AG10803 (cell line): ENCODE data around the gene WDR59.
"Not testable (repeated sequence)": the region's sequence is repeated elsewhere in the genome, so short reads cannot be mapped to it uniquely, and the experiment has no call there.

ENCODE experiments used
- DNase-seq: peaks from one replicate; pipeline ENCODE4 v3.0.0; 2010; ENCODE audit warnings: low read depth
- H3K4me3 ChIP-seq: 2 replicates; pipeline ENCODE4 v1.5.1; 2011; ENCODE audit warnings: mild to moderate bottlenecking, low read length, control low read depth
- CTCF ChIP-seq: conservative IDR thresholded peaks from 2 replicates; pipeline ENCODE4 v1.5.1; 2011; ENCODE audit warnings: mild to moderate bottlenecking, low read length, control low read depth, inconsistent platforms

WDR59 gene

GRCh38 chr16:75026892-75027391 lies 42.0 kb upstream of the WDR59 start:
- no peak for DNase-seq
- H3K4me3 ChIP-seq: no peak overlapping the region
- no peak for TF ChIP-seq CTCF

GRCh38 chr16:75026239-75026891 lies 41.4 kb upstream of the WDR59 start:
- peak; percentile 81 for DNase-seq

GRCh38 chr16:75025761-75026160 lies 40.8 kb upstream of the WDR59 start:
- no peak for TF ChIP-seq CTCF
- DNase-seq: no peak
- H3K4me3 ChIP-seq: no peak overlapping the region

More at GRCh38 chr16:75026239-75026891, 41.4 kb upstream of the WDR59 start:
- H3K4me3 ChIP-seq: not testable (repeated sequence)

- H3K4me3 ChIP-seq: no peak overlapping the region
- no peak for TF ChIP-seq CTCF
- no peak for DNase-seq
Observed at GRCh38 chr16:75024594-75024993, 39.7 kb upstream of the WDR59 start.

GRCh38 chr16:75024182-75024581 lies 39.3 kb upstream of the WDR59 start:
- H3K4me3 ChIP-seq: no peak overlapping the region
- TF ChIP-seq CTCF: no peak
- DNase-seq: no peak

- DNase-seq: no peak
- TF ChIP-seq CTCF: no peak
- no peak overlapping the region for H3K4me3 ChIP-seq
Observed at GRCh38 chr16:75023009-75023408, 38.1 kb upstream of the WDR59 start.

GRCh38 chr16:75022567-75022966 lies 37.6 kb upstream of the WDR59 start:
- no peak for TF ChIP-seq CTCF
- DNase-seq: no peak
- H3K4me3 ChIP-seq: no peak overlapping the region

GRCh38 chr16:75021410-75021809 lies 36.5 kb upstream of the WDR59 start:
- no peak for DNase-seq
- no peak for TF ChIP-seq CTCF
- H3K4me3 ChIP-seq: no peak overlapping the region
